Cerebellar nuclear complex (tissue), 1 donor: ENCODE results near the gene FANCG.

ENCODE experiments used
- DNase-seq, 2 experiments: peaks; one replicate each; lab custom pipeline; 2025; lab: John Stamatoyannopoulos, UW

FANCG gene

DNA sequence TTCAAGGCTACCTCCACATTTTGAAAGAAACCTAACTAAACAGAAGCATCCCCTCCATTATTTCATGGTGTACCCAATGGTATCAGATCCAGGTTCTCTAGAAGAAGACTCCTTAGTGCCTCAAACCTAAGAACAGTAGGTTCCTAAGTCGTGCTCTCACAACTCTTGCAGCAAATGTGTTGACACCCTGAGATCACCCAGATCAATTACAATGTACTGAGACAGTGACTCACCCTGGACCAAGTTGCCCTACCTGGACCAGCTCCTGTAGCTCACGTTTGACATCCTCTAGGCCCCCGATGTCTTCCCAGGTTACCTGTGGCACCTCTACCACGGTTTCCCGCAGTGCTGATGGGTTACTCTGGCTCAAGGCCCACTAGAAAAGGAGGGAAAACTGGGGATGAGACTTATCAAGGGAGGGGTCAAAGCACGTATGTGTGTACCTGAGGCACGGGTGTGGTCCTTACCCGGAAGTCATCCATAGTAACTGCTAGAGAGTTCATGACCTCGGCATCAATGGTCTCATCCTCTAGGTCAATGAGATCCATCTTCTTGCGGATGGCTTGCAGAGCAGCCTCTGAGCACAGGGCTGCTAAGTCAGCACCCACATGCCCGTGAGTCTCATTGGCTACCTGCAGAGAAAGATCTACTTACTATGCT is 19.1 kb downstream of the FANCG start:
- no peak for DNase-seq

GRCh38 chr9:35059438-35059837 is 20.3 kb downstream of the FANCG start:
- DNase-seq: no peak

- DNase-seq: no peak
Measured at GRCh38 chr9:35057271-35057620, 22.5 kb downstream of the FANCG start.

- DNase-seq: no peak
Measured at GRCh38 chr9:35056571-35057270, 23.0 kb downstream of the FANCG start.

DNA sequence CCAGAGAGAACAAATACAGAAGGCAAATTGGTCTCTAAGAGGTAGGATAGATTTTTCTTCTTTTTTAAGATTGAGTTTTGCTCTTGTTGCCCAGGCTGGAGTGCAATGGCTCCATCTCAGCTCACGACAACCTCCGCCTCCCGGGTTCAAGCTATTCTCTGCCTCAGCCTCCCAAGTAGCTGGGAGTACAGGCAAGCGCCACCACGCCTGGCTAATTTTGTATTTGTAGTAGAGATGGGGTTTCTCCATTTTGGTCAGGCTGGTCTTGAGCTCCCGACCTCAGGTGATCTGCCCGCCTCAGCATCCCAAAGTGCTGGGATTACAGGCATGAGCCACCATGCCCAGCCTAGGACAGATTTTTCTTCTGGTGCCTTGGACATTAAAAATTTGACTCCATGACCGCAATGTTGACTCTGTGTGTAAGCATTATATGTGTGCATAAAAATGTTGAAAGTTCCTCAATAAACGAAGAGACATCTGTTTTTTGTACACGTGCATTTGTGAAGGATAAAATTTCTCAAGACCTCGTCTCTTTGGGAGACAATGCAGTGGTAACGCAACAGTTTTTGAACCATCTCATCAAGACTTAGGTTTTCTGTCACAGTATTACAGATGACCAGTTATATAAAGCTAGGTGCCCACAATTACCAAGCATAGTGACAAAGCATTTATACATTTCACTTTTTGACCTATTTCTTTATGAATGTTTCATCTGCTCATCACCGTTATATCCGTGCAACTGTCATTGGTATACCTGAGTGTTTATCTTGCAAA is 24.7 kb downstream of the FANCG start:
- no peak for DNase-seq

GRCh38 chr9:35054185-35054835 is 25.4 kb downstream of the FANCG start:
- DNase-seq: no peak

- peak; percentile 71 to 88 for DNase-seq
Measured at GRCh38 chr9:35051069-35051967, 28.4 kb downstream of the FANCG start.

GRCh38 chr9:35048511-35048910 is 31.2 kb downstream of the FANCG start:
- DNase-seq: no peak

DNA sequence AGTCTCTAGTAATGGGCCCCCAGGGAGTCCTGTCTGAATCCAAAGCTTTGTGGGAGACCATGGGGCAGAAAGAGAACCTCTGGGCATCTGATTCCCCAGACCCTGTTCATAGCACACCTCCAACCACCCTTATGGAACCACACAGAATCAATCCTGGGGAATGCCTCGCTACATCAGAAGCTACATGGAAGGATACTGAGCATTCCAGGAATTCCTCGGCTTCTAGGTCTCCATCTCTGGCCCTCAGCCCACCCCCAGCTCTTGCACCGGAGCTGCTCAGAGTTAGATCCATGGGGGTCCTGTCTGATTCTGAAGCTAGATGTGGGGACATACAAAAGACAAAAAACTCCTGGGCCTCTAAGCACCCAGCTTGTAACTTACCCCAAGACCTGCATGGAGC is 35.7 kb downstream of the FANCG start:
- DNase-seq: no peak

GRCh38 chr9:35042891-35043545 is 36.7 kb downstream of the FANCG start:
- no peak for DNase-seq

- no peak for DNase-seq
Measured at GRCh38 chr9:35042081-35042604, 37.6 kb downstream of the FANCG start.

- DNase-seq: no peak
Measured at GRCh38 chr9:35035851-35036701, 43.7 kb downstream of the FANCG start.

- no peak for DNase-seq
Measured at GRCh38 chr9:35033101-35033500, 46.6 kb downstream of the FANCG start.

DNA sequence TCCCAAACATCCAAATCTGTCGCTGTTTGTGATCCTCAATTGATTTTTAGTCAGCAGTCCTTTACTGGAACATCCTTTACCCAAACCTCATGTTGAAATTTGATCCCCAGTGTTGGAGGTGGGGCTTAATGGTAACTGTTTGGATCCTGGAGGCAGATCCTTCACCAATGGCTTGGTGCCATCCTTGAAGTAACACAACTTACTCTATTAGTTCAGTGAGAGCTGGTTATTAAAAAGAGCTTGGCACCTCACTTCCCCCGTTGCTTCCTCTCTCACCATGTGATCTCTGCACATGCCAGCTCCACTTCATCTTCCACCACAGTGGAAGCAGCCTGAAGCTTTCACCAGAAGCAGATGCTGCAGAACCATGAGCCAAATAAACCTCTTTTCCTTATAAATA is 49.9 kb downstream of the FANCG start:
- DNase-seq: no peak

- no peak for DNase-seq
Measured at GRCh38 chr9:35029241-35029640, 50.5 kb downstream of the FANCG start.

GRCh38 chr9:35028341-35028740 is 51.4 kb downstream of the FANCG start:
- no peak for DNase-seq

DNA sequence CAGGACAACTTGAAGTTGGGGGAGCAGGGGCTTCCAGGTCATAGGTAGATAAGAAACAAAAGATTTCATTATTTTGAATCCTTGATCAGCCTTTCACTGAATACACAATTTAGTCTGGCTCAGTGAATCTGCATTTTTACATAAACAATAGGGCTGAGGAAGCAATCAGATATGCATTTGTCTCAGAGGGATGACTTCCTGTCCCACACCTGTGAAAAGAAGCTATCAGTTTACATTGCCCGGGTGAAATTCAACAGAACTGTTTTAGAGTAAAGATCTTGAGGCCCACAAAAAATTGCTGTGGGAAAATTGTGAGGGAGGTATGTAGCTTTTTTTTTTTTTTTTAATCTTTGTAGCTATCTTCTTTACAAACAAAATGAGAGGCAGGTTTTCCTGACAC is 51.9 kb downstream of the FANCG start:
- DNase-seq: no peak

DNA sequence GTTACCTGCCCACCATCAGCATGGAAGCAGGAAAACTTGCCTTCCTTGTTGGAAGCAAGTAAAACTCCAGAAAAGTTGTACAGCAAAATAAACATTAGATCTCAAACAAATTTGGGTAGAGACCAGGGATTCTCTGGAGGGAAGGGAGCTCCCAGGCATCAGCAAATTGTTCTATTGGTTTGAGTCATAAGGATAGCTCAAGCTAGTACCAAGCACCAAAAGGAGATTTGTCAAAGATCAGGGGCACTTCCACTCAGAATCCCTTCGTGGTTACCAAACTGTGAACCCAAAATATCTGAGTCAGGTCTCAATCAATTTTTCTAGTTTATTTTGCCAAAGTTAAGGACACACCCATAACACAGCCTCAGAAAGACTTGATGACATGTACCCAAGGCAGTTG is 52.4 kb downstream of the FANCG start:
- DNase-seq: no peak

DNA sequence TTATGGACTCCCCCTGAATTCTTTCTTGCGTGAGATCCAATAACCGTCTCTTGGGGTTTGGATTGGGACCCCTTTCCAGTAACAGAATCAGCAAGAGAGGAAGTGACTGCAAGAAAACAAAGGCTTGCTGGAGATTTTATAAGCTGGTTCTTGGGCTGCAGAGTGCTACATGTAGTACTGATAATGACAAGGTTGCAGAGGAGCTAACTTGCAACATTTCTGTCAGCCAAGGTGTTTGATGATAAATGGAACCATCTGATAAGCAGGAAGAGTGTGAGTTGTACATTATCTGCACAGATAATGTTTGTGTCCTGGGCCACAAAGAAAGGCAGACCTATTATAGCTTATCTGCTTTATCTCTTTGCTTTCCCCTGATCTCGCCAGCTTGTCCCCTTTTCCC is 53.1 kb downstream of the FANCG start:
- DNase-seq: no peak
